ENCODE results near the gene S1PR3.
"Not testable (repeated sequence)": the region's sequence is repeated elsewhere in the genome, so short reads cannot be mapped to it uniquely, and the experiment has no call there.

Gene S1PR3

GRCh38 chr9:88991066-88992034, at the start of gene S1PR3:
TSS of gene S1PR3 (plus strand) at chr9:88991468. CDS start at chr9:89001201, 9,733 bp downstream.
- FAIRE-seq (no peak), DNase-seq (ENCODE audit: low spot score) (peak; percentile 88)

GRCh38 chr9:88941586-88941985, 49.7 kb upstream of the S1PR3 start:
- not testable (repeated sequence) for DNase-seq (ENCODE audit: low spot score); FAIRE-seq

GRCh38 chr9:88942411-88942810, 48.9 kb upstream of the S1PR3 start:
- DNase-seq (ENCODE audit: low spot score) (no peak), FAIRE-seq (no peak)

- FAIRE-seq (no peak), DNase-seq (ENCODE audit: low spot score) (no peak)
These were observed 45.5 kb upstream of the S1PR3 start for GRCh38 chr9:88945636-88946333.

- DNase-seq (ENCODE audit: low spot score) (no peak), FAIRE-seq (peak; percentile 95)
These were observed 43.4 kb upstream of the S1PR3 start for GRCh38 chr9:88947581-88948573.

GRCh38 chr9:88949425-88949824, 41.8 kb upstream of the S1PR3 start:
- FAIRE-seq (no peak), DNase-seq (ENCODE audit: low spot score) (no peak)

GRCh38 chr9:88949961-88950340, 41.3 kb upstream of the S1PR3 start:
- no peak for FAIRE-seq
- DNase-seq (ENCODE audit: low spot score) = no peak

- DNase-seq (ENCODE audit: low spot score) = no peak
- FAIRE-seq = no peak
These were observed 40.7 kb upstream of the S1PR3 start for GRCh38 chr9:88950341-88951154.

GRCh38 chr9:88951155-88951542, 40.1 kb upstream of the S1PR3 start:
- DNase-seq (ENCODE audit: low spot score) (no peak), FAIRE-seq (peak; percentile 90)

GRCh38 chr9:88952086-88952615, 39.1 kb upstream of the S1PR3 start:
- DNase-seq (ENCODE audit: low spot score) (no peak), FAIRE-seq (no peak)

- DNase-seq (ENCODE audit: low spot score) (no peak), FAIRE-seq (no peak)
These were observed 38.3 kb upstream of the S1PR3 start for GRCh38 chr9:88952976-88953375.

GRCh38 chr9:88953381-88954029, 37.8 kb upstream of the S1PR3 start:
- no peak for DNase-seq (ENCODE audit: low spot score)
- no peak for FAIRE-seq

- no peak for DNase-seq (ENCODE audit: low spot score)
- no peak for FAIRE-seq
These were observed 37.2 kb upstream of the S1PR3 start for GRCh38 chr9:88954066-88954465.

GRCh38 chr9:88957526-88957925, 33.7 kb upstream of the S1PR3 start:
- no peak for DNase-seq (ENCODE audit: low spot score)
- FAIRE-seq = no peak

- no peak for DNase-seq (ENCODE audit: low spot score)
- no peak for FAIRE-seq
These were observed 31.4 kb upstream of the S1PR3 start for GRCh38 chr9:88959727-88960469.

GRCh38 chr9:88960632-88961031, 30.6 kb upstream of the S1PR3 start:
- FAIRE-seq = no peak
- DNase-seq (ENCODE audit: low spot score) = no peak

GRCh38 chr9:88965473-88965872, 25.8 kb upstream of the S1PR3 start:
- FAIRE-seq (no peak), DNase-seq (ENCODE audit: low spot score) (no peak)

- no peak for FAIRE-seq
- DNase-seq (ENCODE audit: low spot score) = no peak
These were observed 24.2 kb upstream of the S1PR3 start for GRCh38 chr9:88966894-88967676.
